T-helper 9 cell (primary cell): ENCODE data around the gene WNT10A.
A peak's percentile ranks its signal among the peaks of the same experiment; 100 is the strongest.

Experiments
- DNase-seq: peaks from one replicate; pipeline ENCODE4 v3.0.0-alpha.2; 2020

The WNT10A gene

DNA sequence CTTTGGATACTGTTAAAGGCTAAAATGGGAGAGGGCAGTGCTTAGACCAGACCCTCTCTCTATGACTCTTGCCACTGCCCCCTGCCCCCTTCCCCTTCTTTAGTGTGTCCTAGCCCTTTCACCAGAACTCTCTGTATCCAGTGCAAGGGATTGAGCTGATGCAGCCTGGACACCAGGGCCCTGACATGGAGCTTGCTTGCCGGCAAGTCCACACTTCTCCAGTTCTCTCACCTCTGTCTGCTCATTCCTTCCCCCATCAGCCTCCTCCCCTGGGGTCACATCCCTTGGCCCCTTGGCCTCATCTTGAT, 22.6 kb upstream of the WNT10A start:
- DNase-seq, result no peak

DNA sequence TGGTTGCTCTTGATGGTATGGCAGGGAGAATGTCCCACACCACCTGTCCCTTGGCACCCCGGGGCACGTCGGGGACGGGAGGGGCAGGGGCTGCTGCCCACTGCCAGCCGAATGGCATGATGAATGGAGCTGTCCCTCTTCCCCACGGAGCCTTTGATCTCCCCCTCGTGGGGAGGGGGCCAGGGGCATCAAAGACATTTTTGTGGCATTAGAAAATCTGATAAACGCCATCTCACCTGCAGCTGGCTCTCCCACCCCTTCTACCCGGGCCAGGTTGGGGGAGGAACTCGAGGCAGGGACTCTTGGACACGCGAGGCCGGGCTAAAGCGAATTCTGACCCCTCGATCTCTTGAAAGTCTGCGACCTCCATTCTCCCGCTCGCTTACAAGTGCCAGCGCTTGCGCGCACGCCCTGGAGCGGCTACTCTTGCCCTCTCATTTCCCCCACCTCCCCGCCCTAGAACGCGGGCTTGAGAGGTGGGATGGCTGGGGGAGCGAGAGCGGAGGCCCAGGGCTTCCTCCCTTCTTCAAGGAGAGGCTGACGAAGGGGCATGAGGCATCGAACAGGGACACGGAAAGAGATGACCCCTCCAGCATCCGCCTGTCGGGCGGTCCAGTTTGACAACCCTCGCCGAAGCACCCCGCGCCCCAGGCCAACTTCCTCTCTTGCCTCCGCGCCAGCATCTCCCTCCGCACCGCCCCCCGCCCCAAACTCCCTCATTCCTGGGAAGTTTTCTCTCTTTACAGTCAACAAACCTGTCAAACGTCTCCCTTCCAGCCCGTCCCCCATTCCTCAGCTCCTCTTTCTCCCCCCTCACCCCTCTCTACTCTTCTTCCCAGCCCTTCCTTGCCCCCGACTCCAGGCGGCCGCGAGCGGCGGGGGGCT, 21.7 kb upstream of the WNT10A start:
- no peak for DNase-seq

DNA sequence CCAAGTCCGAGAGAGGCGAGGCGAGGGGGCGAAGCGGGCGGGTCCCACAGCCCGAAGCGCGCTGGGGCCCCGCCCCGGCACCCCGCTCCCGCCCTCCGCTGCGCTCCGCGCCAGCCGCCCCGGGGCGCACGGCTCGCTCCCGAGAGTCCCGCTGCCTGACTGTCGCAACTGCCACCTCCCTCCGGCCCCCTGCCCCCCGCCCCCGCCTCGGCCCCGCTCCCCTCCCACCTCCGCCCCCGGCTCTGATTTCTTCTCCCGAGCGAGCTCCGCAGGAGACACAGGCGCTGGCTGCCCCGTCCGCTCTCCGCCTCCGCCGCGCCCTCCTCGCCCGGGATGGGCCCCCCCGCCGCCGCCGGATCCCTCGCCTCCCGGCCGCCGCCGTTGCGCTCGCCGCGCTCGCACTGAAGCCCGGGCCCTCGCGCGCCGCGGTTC, 21.1 kb upstream of the WNT10A start, which contains the start of gene WNT6:
WNT6 (plus strand) TSS at position 250 of the 432 bp plus-strand sequence. CDS start 233 bp downstream, outside the sequence.
- DNase-seq, result no peak

DNA sequence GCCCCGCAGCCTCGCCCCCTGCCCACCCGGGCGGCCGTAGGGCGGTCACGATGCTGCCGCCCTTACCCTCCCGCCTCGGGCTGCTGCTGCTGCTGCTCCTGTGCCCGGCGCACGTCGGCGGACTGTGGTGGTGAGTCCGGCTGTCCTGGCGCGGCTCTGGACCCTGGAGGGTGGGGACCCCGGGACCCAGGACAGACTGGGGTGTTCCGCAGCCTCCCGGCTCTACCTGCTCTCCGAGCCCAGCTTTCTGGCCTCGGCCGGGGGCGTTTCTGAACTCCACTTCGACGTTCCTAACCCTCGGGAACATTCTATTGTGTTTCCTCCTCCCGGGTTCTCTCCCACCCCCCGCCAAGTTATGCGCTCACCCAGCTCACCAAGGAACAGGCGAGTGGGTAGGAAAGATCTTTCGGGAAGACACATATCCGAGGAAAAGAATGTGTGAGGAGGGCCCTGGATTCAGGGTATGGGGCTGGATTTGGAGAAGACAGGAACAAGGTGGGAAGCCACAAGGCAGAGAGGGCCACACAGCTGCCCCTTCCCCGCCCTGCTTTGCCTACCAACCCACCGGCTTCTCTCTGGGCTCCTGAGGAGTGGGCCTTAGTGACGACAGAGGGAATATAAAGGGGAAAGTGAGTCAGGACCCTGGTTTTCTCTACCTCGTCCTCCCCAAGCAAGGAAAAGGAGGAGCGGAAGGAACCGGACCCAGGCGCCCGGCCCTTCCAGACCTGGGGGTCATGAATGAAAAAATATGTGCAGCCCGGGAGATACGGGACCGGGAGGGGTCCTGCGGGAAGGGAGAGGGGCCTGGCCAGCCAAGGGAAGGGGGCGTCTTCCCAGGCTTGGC, 20.4 kb upstream of the WNT10A start:
- DNase-seq, result no peak

DNA sequence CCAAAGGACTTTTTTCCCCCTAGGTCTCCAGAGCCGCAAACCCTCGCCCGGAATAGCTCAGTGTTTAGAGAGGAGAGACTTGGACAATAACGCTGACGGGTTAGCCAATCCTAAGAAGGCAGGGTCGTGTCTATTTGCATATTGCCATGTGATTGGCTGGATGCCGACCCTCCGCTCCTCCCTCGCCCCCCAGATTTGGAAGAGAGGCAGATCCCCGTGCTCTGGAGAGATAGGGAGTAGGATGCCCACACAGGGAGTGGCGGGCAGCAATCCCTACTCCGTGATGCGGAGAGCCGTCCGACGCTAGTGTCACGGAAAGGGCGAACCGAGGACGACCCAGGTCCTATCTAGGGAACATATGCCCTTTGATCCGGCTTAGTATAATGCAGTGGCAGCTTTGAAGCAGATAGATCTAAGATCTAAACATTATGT, 19.7 kb upstream of the WNT10A start:
- no peak for DNase-seq

DNA sequence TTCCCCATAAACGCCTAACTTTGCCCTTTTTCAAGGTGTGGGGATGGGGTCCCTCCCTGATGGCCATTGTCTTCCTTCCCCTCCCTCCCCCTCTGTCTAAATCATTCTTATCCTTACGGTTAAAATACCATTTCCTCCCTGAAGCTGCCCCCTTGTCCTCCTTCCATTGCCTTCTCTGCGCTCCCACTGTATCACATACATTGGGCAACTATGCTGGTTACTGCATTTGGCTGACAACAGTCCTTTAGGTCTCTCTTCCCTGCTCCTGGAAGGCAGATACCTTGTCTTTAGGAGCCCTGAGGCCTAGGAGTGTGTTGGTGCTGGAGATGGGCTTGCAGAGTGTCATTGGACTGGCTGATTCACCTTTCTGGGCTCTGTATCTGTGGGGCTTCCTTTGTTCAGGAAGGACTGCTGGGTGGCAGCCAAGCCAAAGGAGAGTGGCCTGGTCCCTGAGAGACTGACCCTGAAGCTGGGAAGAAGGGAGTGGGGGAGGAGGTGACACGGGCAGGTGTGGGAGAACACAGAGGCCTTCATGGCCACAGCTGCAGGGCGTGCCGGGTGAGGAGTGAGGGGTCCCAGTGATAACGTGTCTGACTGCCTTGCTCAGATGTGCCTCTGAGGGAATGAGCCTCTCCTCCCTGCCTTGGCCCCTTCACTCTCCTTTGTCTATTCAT, 18.9 kb upstream of the WNT10A start:
- DNase-seq, result no peak

DNA sequence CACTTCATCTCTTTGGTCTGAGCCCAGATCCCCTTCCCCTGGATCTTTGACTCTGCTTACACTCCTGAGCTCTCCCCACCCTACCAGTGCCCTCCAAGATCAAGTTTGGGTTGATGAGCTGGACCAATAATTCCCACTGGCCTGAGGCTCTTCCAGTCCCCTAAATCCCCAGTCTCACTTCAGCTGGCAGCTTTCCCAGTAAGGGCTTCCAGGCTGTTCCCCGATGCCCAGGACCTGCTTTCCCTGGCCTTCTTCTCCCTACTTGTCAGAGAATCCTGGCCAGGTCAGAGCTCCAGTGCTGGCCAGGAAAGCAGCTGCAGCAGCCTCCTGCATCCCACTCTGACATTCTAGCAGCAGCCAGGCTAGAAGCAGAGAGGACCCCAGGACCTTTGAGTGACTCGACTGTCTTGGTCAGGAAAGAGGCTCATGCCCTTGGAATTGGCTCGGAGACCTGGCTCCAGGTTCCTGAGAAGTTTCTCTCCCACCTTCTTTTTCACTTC, 17.6 kb upstream of the WNT10A start:
- no peak for DNase-seq

DNA sequence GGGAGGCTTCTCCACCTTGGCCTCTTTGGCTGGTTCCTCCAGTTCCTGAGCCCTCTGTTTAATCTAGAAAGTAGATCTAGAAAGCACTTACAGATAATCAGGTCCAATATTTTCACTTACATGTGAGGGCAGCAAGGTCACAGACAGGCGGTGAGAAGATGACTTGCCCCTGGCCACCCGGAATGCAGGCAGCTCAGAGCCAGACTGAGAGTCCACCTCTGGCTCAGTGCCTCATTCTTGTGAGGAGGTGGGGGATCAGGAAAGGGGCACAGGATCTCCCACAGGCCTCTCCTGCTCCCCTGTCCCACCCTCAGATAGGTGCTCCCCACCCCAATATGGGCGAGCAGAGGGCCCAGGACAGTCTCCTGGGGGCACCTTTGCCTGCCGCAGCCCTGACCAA, 15.3 kb upstream of the WNT10A start:
- no peak for DNase-seq

DNA sequence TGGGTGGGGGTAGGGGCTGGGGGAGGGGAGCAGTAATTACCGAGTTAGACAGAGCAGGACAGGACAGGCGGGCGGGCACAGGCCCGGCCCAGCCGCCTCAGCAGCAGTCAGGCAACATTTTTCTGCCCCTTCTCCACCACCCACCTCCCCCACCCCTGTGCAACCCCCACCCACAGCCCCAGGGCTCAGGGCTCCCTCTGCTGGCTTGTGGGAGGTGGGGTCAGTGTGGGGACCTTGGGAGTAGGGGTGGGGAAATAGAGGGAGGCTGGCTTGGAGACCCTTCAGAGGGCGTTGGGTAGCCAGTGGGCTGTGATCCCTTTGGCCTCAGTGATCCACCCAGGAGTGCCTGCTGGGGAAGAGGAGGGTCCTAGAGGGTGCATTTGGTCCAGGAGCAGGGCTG, 14.7 kb upstream of the WNT10A start:
- no peak for DNase-seq

DNA sequence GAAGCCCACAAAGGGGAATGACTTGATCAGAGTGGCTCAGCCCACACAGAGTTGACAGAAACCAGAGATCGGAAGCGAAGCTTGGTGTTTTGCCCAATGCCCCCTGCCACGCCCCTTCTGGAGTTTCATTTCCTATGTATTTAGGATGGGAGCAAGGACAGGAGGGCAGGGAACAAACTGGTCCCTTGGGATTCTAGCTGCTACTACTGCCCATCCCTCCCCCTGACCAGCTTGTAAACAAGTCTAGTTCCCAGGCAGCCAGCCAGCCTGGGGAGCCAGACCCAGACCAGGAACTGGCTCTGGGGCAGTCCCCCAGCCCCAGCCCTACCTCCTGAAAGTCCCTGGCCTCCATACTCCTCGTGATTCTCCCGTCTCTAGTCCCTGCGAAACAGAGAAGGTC, 12.8 kb upstream of the WNT10A start:
- DNase-seq, result no peak

DNA sequence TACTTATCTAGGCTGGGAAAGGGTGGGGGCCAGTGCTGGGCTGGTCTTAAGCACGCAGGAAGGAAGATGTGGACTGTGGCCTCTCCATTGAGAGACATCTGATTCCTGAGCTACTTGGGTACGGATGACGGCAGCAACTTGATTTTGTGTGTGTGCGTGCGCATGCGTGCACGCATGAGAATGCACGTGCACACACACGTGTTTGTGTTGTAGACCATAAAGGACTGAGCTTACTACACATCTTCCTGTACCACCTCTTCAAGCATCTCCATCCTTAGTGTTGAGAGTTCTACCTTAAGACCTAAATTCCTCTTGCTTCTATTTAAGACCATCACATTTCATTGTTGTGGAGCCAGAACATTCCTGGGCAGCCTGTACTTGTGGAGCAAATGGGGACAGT, 11.6 kb upstream of the WNT10A start:
- DNase-seq, result no peak

DNA sequence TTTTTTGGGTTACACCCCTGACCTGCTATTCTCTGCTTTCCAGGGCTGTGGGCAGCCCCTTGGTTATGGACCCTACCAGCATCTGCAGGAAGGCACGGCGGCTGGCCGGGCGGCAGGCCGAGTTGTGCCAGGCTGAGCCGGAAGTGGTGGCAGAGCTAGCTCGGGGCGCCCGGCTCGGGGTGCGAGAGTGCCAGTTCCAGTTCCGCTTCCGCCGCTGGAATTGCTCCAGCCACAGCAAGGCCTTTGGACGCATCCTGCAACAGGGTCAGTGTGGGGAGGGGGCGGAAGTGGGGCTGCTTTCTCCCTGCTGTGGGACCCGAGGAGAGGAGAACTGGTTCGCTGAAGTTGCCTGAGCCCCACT, 9.7 kb upstream of the WNT10A start:
- no peak for DNase-seq

DNA sequence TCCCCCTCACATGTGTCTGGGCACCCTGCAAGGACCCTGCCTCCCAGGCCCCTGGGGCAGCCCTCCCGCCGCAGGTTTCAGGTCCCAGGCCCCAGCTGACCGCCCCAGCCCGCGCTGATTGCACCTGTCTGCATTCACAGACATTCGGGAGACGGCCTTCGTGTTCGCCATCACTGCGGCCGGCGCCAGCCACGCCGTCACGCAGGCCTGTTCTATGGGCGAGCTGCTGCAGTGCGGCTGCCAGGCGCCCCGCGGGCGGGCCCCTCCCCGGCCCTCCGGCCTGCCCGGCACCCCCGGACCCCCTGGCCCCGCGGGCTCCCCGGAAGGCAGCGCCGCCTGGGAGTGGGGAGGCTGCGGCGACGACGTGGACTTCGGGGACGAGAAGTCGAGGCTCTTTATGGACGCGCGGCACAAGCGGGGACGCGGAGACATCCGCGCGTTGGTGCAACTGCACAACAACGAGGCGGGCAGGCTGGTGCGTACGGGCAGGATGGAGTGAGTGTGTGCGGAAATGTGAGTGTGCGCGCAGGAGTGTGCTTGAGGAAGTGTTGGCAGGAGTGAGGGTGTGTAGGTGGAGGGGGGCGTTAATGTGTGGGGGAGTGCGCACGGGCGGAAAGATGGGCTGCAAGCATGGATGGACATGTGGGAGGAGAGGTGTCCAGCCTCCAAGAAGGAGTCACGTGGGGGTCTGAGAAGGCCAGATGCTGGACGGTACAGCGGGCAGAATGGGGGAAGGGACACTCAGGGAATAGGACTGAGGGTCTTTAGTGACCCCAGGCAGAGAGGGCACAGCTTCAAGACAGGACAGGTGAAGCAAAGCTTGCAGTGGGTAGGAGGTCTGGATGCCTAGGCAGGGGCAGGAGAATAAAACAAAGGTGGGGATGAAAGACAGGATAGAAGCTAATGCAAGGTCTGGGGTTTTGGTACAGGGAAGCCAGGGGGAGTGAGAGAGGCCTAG, 9.0 kb upstream of the WNT10A start:
- DNase-seq, result no peak

DNA sequence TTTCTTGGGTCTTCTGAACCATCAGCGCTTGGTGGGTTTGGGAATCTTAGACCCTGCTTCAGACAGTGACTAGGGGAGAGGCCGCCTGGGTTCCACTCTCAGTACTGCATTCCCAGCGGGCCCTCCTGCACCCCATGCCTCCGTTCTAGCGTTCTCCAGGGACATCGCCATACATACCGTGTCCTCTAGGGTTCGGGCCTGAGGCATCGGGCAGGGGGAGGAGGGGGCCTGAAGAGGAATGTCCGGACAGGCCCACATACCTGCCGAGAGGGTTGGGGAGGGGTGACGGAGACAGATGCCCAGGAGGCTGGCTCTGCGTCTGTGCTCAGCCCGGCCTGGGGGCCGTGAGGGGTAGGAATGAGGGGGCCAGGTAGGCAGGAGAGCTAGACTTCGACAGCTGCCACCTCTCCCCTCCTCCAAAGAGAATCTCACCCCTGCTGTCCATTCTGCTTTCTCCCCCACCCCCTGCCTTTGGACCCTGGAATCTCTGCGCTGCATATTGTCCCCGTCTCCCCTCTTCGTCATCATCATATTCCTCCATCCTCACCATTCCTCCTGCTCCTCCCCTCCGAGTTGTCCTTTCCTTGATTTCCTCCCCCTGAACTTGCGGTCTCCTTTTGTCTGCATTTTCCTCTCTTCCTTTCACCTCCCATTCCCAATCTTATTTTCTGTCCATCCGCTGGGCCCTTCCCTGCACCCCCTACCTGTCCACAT, 7.8 kb upstream of the WNT10A start:
- DNase-seq, result no peak

DNA sequence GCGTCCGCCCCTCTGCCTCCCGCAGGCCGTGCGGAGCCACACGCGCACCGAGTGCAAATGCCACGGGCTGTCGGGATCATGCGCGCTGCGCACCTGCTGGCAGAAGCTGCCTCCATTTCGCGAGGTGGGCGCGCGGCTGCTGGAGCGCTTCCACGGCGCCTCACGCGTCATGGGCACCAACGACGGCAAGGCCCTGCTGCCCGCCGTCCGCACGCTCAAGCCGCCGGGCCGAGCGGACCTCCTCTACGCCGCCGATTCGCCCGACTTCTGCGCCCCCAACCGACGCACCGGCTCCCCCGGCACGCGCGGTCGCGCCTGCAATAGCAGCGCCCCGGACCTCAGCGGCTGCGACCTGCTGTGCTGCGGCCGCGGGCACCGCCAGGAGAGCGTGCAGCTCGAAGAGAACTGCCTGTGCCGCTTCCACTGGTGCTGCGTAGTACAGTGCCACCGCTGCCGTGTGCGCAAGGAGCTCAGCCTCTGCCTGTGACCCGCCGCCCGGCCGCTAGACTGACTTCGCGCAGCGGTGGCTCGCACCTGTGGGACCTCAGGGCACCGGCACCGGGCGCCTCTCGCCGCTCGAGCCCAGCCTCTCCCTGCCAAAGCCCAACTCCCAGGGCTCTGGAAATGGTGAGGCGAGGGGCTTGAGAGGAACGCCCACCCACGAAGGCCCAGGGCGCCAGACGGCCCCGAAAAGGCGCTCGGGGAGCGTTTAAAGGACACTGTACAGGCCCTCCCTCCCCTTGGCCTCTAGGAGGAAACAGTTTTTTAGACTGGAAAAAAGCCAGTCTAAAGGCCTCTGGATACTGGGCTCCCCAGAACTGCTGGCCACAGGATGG, 7.1 kb upstream of the WNT10A start:
- DNase-seq, result no peak

DNA sequence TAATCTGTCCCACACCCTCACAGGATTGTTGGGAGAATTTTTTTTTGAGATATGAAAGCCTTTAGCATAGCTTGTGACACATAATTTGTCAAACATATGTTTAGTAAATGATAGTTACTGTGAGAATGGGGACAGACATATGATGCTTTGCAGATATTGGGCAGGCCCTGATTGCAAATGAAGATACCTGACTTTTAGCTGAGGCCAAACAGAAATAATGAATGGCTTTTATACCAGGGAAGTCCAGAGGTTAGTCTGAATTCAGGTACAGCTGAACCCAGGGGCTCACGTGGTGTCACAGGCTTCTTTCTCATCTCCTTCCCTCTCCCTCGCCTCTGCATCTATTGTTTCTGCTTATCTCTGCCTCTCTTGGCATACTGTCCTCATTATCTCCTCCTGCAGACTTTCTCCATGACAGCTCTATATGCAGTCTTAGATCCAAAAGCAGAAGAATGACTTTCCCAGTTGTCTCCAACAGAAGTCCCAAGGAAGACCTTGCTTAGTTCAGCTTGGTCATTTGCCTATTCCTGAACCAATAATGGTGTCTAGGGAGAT, 4.9 kb upstream of the WNT10A start:
- DNase-seq, result no peak

DNA sequence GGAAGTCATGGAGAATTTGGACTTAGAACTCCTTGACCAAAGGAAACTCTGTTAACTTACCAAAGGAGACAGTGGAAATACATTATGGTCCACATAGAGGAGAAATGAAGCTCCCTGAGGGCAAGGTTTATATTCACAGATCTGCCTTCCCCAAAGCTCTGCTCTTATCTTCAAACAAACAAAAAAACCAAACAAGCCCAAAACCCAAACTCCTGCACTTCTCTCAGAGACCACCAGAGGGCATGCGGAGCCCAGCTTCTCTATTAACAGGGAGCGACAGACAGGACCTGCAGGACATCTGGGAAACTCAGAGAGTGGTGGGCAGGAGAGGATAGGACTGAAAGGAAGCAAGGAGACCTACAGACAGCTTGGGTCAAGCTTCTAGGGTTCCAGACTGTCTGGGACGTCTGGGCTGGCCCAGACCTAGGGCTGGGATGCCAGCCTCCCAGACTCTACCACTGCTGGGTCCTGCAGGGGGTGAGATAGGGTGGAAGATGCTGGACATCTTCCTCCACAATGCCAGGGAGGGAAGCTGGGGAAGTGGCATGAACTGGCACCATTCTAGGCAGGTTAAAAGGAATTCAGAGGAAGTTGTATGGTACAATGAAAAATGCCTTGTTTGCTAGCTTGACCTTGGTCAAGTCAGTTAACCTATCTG, 4.0 kb upstream of the WNT10A start:
- peak; percentile 61 for DNase-seq

DNA sequence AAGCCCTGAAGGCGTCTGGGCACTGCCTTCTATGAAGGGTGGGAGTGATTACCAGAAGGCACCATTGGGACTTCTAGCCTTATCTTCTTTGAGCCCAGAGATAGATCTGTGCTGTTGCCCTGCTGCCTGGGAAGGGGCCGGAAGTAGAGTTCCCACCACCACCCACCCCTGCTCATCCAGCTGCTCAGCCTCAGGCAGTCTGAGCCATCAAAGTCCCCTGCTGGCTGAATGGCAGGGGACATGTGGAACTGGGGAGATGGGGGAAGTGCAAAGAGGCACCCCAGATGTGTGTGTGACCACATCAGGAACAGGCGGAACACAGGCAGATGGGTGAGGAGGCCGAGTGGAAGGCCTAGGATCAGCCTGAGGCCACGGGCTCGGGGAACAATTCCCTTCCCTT, 3.3 kb upstream of the WNT10A start:
- DNase-seq, result no peak

DNA sequence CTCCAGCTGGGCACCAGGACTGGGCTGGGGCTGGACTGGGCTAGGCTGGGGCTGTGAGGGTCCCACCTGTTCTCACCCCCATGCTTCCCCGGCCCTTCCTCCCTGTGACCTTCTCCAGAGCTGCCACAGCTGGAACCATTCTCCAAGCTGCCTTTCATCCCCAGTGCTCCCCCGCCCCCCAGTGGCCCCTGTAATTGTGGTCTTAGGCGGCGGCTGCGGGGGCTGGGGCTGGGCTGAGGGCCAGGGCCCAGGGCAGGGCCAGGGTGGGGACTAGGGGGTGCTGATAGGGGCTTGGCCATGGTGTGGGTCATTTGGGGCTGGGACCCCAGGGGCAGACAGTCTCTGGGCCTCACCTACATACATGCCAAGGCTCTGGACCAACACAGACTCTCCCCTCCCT, 2.8 kb upstream of the WNT10A start:
- no peak for DNase-seq

DNA sequence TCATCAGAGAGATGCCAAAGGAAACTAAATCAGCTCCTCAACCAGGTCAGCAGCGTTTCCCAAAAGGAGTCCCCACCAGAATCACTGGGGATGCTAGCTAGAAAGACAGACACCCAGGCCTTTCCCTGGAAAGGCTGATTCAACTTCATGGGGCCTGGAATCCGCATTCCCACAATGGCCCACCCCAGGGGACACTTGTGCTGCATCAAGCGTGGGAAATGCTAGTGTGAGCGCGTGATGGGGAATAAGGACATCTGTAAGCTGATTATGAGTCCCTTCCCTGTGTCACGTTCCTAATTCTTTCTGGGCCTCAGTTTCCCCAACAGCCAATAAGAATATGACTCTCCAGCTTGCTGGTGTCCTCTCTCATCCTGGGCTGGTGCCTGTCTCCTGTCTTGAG, 2.2 kb upstream of the WNT10A start:
- DNase-seq, result no peak
